Activated CD8-positive, alpha-beta memory T cell treated with anti-CD3 and anti-CD28 coated beads, Interleukin-2, amount 50 U/mL, for 4 hours (primary cell): ENCODE data around the gene SLTM.
"Not testable (repeated sequence)": the region's sequence is repeated elsewhere in the genome, so short reads cannot be mapped to it uniquely, and the experiment has no call there.

ENCODE experiments used
- DNase-seq: peaks from one replicate; pipeline ENCODE4 v3.0.0-alpha.2; 2020

Gene SLTM

DNA sequence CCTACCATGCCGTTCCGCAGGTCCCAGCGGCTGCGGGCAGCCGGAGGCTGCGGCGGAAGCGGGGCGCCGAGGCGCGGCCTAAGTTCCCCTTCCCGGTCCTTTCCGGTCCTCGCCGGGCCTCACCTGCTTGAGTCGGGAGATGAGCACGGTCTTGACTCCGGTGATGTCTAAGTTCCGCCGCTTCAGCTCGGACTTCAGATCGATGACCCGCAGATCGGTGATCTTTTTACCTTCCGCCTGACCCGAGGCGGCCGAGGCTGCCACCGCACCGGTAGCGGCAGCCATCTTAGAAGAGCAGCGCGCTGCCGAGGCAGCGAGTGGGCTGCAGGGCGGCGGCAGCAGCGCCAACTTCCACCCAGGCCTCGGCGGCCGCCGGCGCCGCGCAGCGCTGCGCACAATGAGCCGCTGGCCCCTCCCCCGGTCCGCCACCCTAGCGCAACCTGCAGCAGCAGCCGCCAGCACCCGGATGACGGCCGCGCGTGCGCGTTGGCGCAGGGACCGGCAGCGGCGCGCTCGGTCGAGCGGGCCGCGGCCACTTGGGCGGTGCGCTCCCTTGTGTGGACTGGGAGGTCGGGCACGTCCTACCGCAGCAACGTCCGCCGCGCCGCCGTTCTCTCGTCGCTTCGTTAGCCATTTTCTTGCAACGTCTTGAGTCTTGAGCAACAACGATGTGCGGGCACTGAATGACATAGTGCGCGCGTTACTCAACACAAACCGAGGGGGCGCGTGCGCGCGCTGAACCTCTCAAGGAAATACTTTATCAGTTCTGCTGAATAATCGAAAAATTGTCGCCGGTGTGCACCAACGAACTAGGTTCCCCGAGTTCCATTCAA, at the start of gene SLTM:
TSS of gene SLTM (minus strand) at position 399 of the 833 bp plus-strand sequence. CDS start at position 285, 114 bp downstream.
- DNase-seq: peak; percentile 95

DNA sequence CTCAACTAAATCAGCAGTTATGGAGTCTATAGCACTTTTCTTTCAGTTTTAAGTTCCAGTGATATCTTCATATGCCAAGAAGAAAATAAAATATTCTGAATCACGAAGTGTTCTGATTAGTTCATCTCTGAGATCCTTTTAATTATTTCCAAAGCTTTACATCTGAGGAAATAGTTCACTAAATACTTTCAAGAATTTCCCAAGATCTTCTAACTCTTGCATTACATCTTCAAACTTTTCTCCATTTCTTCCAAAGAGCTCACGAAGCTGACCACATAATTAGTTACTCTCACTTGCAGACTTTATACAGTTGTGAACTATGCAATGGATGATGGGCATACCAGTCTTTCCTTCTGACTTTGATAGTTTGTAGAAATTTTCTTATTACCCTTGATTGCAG, 49.8 kb upstream of the SLTM start:
- no peak for DNase-seq

DNA sequence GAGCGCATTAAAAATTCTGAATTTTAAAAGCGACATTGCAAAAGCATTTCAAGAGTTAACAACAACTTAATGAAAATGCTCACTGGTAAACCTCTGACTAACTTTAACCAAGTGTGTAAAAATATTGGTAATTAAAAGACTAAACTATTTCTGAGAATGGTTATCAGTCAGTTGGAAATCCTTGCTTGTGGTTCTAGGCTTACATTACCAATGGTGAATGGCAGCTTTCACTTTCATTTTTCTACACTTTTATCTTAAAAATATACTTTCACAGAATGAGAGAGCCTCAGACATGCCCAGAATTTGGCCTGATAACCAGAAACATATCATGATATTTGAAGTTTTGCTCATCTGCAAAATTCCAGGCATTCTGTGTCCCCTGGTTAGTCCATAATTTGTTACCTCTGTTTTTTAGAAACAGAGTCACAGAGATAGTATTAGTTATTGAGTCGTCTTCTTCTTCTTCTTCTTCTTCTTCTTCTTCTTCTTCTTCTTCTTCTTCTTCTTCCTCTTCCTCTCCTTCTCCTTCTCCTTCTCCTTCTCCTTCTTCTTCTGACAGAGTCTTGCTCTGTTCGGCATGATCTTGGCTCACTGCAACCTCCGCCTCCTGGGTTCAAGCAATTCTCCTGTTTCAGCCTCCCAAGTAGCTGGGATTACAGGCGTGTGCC, 48.5 kb upstream of the SLTM start:
- no peak for DNase-seq

DNA sequence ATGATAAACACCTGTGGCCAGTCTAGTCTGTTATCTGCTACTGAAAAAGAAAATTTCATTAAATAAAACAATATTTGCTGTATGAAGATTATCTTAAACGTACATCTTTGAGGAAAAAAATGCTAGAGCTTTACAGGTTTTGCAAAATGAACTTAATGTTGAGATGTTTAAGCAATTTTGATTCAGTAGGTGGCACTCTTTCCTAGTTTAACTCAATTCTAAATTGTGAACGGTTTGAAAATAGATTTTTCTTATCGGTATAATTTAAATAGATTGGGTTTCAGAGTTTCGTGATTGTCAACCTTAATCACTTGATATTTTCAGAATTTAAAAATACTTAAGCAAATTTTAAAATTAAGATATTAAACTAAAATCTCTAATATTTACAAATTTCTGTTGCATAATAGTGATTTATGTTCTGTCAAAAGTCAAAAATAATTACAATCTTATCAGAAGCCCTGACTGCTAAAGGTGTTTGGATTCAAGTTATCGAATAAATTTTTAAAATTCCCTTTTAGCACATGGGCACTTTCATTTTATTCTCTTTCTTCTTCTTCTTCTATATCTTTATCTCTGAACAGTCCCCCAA, 47.0 kb upstream of the SLTM start:
- DNase-seq: no peak

DNA sequence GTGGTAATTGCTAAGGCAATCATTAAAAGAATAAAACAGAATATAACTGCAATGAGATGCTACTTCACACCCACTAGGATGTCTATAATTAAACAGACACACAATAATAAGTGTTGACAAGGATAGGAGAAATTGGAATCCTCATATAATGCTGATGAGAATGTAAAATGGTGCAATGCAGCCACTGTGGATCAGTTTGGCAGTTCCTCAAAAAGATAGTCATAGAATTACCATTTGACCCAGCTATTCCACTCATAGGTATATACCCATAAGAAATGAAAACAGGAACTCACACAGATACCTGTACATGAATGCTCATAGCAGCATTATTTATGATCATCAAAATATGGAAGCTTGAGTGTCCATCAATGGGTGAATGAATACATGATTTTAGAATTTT, 44.4 kb upstream of the SLTM start:
- DNase-seq: no peak

DNA sequence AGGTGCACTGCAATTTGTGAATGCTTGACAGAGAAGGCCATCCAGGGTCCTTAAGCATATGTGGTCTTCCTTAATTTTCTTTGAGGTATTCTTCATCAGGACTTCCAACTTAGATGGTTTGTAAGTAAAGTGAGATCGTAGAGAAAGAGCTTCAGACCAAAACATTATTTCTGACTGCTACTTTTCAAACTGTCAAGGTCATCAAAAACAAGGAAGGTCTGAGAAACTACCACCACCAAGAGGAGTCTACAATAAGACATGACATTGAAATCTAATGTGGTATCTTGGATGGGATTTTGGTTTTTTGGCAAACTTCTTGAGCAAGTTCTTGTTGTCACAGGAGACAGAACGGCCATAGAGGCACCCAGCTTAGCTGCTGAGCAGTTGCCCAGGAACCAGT, 34.0 kb upstream of the SLTM start:
- DNase-seq: no peak

DNA sequence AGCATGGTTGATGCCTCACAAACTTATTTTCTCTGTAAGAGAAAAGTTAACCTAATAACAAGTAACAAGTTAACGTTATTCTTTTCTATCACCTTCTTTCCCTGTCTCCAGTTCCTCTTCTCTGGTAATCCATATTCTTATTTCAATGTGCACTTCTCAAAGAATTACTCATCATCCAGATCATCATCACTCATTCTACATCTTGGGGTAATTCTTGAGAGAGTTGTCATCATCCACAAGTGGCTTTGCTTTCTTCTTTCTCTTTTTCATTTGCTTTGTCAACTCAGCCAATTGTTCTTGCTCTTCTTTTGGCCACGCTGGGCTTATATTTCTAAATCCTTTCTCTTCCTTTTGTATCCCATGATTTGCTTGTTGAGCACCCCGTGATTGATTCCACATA, 33.2 kb upstream of the SLTM start:
- no peak for DNase-seq

DNA sequence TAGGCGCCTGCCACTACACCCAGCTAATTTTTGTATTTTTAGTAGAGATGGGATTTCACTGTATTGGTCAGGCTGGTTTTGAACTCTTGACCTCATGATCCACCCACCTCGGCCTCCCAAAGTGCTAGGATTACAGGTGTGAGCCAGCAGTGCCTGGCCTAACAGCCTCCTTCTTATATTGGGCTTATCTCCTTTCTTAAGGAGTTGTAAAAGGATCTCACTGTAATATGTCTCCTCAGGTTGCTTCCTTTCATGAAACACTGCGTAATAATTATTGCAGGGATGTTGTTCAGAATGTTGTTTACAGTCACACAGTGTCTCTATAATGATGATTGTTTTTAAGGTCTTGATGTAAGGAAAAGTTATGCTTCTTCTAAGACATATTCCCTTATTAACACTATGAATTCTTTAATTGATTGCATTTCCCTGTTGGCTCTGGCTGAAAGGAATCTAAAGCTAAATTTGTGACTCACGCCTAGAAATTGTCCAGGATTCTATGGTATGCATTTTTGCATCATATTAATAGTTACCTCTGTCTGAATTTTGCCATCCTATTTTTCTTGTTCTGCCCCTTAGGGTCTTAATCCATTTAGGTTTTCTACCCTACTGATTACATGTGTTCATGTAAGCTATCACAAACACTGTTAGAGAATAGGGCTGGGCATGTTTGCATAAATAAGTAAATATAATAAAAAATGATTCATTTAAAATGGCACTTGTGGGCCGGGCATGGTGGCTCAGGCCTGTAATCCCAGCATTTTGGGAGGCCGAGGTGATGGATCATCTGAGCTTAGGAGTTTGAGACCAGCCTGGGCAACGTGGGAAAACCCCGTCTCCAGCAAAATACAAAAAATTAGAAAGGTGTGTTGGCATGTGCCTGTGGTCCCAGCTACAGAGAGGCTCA, 29.4 kb upstream of the SLTM start:
- DNase-seq: no peak

DNA sequence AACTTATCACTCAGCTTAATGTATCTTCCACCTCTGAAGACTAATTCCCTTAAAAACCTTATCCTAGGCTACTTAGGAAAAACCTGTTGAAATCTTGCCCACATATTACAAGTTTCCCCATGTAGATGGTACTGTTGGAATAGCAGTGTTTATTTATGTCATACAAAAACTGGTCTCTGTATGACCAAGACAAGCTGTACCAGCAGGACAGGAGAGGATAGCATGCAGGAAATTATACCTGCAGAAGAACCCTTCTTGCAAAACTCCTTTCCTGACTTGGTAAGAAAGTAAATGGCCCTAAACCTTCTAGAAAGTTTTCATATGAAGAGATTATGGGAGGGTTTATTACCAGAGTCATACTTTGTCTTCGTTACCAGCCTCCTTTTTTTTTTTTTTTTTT, 28.7 kb upstream of the SLTM start:
- no peak for DNase-seq

DNA sequence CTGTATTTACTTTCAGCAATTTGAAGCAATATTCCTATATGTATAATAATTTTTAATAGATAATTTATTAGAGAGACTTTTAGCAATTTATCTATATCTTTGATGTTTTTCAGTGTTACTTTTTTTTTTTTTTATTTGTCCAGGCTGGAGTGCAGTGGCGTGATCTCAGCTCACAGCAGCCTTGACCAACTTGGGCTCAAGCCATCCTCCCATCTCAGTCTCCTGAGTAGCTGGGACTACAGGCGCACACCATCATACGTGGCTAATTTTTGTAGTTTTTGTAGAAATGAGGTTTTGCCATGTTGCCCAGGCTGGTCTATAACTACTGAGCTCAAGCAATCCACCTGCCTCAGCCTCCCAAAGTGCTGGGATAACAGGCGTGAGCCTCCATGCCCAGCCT, 25.3 kb upstream of the SLTM start:
- DNase-seq: no peak

DNA sequence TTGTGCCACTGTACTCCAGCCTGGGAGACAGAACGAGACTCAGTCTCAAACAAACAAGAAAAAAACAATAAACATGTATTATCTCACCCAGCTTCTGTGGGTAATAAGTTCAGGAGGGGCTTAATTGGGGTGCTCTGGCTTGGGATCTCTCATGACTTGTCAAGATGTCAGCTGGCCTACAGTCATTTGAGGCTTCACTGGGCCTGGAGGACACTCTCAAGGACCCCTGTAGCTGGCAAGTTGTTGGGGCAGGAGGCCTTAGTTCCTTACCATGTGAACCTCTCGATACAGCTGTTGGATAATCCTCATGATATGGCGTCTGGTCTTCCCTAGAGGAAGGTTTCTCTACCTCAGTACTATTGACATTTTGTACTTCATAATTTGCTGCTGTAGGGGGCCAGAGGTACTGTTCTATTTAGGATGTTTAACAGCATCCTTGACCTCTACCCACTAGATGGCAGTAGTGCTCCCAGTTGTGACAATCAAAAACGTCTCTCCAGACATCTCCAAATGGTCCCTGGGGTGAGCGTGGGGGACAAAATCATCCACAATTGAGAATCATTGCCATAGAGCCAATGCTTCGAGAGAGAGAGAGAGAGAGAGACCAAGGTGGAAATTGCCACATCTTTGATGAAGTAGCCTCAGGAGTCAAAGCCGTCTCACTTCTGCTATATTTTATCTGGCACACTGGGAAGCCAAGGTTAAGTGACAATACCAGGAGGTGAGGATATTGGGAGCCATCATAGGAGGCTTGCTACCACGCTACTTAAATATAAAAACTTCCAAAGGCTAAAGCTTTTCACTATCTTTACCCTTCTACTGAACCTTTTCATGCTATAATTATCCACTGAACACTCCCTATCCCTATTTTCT, 23.9 kb upstream of the SLTM start:
- DNase-seq: peak; percentile 55

DNA sequence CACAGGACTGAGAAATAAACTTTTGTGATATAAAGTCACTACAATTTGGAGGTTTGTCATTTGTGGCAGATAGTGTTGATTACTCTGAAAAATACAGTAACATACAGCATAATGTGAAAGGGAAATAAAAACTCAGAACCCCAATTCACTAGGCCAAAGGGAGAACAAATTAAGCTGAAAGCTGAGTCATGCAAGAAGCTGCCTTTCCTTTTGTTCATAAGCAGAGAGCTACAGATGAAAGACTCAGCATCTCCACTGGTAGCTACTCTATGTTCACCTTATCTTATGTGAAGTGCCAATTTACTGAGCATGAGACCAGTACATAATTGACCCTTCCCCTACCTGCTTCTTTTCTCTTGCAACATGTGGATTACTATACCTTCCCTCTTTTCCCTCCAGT, 19.3 kb upstream of the SLTM start:
- no peak for DNase-seq

DNA sequence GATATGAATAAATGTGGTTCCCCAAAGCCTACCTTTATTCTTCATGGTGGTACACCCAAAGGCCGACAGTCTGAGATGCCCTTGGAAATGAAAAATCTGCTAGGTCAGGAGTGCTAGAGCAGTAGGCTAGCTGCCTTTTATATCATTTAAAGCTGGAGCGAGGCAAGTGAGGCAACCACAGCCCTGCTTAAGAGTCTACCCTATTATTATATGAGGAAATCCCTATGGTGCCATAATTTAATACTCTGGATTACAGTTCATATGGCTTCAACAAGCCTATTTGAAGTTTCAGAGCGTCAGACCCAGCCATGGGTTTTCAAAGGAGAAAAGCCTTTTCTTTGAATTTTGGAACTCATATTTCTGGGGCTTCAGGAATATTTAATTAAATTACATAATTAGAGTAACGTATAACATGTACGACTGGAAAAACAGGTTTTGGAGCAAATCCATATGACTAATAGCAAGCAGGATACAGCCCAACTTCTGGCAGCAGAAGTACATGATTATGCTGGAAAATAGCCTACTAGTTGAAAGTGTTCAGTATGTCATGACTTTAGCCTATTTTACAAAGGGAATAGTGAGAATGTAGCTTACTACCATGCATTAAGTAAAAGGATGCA, 18.0 kb upstream of the SLTM start:
- DNase-seq: no peak

DNA sequence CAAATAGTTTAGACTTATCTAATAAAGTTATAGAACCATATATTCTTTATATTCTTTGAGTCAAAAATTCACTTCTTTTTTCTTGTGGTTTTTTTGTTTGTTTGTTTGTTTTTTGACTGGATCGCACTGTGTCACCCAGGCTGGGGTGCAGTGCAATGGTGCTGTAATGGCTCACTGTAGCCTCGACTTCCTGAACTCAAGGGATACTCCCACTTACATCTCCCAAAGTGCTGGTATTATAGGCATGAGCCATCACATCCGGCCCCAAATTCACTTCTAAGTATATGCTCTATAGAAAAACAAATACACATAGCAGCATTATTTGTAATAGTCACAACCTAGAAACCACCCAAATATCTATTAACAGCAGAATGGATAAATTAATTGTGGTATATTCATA, 13.7 kb upstream of the SLTM start:
- DNase-seq: no peak

DNA sequence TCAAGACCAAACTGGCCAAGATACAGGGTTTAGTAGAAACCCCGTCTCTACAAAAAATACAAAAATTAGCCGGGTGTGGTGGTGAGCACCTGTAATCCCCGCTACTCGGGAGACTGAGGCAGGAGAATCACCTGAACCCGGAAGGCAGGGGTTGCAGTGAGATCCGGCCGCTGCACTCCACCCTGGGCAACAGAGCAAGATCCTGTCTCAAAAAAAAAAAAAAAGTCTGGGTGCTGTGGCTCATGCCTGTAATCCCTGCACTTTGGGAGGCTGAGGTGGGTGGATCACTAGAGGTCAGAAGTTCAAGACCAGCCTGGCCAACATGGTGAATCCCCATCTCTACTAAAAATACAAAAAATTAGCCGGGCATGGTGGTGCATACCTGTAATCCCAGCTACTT, 1.5 kb upstream of the SLTM start:
- not testable (repeated sequence) for DNase-seq

DNA sequence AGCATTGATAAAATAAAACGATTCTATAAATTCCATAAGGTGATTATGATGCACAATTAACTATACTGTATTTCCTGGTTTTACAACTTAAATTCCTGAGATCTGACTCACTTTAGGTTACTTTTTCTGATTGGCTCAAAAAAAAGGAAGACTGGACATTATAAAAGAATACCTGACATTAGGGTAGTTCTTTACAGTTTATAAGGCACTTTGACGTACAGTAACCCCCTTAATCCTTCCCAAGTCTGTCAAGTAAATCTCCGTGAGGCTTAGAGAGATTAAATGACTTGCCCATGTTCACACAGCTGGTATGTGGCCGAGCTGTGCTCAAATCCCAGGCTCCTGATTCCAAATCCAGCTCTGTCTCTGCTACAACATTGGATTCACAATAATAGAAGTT, 1.0 kb upstream of the SLTM start:
- no peak for DNase-seq

DNA sequence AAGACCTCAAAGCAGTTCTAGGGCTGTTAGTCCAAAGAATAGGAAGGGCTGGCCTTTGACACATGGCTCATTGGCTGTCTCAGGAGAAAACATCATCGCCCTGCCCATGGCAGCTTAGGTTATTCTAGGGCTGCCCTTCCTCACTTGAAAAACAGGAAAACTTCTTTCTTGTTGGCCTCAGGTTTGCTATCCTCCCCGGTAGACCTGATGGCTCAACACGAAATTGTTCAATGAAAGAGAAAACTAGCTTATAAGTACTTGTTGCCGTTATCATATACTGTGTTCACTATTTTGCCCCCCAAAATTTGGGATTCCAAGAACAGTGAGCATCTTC, 602 bp upstream of the SLTM start:
- no peak for DNase-seq

DNA sequence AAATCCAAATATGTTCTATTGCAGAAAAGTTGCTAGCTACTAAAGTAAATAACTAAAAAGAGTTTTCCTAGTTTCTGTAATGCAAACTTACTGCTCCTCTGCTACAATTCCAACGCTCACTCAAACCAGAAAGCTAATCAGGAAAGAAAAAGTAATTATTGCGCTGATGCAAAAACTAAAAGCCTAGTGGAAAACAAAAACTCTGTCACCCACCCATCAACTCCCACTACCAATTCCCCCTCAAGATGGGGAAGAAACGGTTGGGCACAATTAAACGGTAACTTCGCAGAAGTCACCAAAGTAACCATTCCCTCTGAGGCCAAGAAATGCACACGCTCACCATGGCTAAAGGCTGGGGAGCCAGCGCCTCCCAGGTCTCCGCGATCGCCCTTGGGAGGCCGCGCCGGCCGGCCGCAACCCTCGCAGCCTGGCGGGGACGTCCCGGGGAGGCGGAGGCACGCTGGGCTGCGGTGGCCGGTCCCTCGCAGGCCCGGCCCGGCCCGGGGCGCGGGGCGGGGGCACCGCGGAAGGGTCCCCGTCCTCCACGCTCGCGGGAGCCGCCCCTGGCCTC, 684 bp downstream of the SLTM start:
- DNase-seq: no peak

DNA sequence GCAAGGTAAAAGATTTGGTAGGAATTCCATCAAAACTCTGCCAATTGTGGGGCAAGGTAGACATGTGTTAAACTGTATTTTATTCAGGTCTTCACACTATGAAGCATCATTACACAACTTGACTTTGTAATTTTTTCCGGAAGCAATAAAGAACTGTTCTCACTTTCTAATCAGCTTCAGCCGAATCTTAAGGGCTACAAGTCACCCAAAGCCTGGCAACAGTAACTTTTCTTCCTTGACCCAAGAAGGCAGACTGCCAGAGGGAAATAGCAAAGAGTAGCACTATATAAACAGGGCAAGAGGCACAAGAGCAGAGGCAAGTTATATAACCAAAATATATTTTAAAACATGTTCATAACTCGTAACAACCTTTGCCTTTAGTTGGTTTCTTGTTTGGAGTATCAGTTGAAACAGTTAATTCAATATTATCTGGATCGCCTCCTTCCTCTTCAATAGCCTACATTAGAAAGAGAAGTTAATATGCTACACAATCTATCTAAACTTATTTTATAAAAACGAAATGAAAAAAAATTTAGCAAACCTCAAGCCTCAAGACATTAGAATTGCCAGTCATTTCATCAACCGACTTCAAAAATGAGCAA, 1.4 kb downstream of the SLTM start:
- DNase-seq: no peak

DNA sequence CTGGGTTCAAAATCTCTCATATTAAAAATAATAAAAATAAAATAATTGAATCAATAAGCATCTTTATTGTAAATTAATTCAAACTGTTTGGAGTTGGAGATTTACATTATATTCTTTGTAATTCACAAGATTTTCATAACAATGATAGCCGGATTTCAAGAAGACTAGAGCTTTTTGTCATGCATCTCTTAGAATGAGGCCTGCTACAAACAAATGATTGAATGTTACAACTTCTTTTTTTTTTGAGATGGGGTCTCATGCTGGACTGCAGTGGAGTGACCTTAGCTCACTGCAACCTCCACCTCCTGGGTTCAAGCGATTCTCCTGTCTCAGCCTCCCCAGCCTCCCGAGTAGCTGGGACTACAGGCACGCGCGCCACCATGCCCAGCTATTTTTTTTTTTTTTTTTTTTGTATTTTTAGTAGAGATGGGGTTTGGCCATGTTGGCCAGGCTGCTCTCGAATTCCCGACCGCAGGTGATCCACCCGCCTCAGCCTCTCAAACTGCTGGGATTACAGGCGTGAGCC, 3.5 kb downstream of the SLTM start:
- DNase-seq: no peak

DNA sequence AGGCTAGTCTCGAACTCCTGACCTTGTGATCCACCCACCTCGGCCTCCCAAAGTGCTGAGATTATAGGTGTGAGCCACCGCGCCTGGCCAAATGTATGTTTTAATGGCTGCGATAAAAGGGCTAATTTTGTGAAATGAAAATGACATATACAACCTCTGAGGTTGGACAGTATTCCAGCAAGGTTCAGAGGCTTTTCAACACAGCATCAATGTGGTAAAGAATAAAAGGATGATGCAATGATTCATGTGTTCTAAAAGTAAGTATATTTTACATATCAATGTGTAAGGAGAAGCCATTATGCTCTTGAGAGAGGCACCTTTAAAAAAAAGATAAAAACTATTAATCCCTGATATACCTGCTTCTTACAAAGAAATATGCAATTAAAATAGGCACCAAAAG, 6.7 kb downstream of the SLTM start:
- no peak for DNase-seq
